Measurements from ENCODE around the gene FAH.

FAH gene

DNA sequence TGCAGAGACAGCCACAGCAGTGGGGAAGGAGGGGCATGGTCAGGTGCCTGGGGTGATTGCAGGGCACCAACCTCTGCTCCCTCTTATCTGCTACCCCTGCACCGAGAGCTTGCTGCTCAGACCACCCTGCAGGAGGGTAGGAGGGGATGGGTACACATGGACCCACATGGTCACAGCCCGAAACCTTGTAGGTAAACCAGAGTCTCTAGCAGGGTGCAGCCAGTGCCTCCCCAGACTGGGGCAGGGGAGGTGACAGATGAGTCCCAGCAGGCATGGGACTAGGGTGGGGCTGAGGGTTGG is 49.2 kb downstream of the FAH start:
- no peak for DNase-seq

DNA sequence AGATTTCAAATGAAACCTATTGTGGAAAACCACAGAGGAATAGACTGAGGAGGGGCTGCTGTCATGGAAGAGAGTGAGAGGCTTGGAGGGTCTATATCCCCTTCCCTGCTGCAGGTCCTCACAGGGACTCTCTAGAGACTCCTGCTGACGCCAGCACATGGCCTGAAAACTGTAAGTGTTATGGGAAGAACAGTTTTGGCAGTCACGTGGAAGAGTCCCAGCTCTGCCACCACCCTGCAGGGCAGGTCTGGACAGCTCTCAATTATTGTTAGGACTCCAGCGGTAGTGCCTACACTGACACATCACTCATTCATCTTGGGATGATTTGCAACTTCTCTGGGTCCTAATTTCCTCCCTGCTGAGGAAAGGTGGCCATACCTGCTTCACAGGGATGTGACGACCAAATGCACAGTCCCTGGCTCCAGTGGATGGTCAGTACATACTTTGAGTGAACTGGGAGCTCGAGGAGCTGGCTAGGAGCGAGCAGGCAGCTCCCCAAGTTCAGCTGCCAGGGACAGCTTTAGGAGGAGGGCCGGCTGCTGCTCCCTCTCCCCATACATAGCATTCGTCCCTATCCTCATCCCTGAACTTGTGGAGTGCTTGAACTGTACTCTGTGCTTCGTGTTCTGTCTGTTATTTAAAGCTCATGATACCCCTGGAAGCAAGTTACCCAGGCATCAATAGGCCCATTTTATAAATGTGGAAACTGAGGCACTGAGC is 50.0 kb downstream of the FAH start:
- no peak for DNase-seq

DNA sequence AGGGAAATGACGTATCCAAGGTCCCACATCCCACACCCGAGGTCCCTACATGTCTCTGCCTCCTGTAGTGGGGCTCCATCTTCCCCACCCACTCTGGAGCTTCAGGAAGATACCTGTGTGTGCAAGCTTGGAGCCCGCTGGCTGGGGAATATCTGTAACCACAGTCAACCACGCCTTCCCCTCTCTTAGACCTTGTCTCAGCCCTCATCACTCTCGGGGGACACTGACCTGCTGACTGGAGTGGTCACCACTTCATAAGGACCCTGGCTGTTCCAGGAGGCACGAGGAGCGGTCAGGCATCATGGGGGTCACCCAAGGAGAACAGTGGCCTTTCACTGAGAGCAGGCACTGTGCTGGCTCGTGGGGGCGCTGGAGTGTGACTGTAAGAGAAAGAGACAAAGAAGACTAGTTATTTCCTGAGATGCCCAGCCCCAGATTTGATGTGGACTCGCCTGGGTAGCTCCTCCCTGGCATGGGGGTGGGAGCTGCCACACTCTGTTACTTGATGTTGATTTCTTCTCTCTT is 50.6 kb downstream of the FAH start:
- DNase-seq = no peak

DNA sequence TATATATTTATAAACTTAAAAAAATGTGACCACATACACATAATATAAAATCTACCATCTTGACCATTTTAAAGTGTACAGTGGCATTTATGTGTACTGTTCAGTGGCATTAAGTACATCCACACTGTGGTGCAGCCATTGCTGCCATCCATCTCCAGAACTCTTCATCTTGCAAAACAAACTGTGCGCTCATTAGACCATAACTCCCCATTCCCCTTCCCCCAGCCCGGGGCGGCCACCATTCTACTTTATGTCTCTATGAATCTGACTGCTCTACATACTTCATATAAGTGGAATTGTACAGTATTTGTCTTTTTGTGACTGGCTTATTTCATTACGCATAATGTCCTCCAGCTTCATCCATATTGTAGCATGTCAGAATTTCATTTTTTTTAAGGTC is 51.4 kb downstream of the FAH start:
- no peak for DNase-seq

DNA sequence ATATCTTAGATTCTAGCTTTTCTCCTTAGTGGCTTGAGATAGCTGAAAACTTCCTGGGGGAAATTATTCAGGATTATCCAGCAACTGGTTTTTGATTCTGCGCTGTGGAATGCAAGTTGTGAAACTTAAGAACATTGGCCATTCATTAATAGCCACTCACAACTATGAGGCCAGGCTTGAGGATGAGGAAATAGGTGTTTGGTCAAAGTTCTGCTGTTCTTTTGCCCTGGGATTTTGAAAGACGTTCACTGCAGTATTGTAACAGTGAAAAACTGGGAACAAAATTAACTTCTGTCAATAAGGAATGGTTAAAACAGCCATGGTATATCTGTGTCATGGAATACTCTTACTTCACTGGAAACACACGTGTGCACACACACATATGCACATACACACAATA is 55.1 kb downstream of the FAH start:
- no peak for DNase-seq

DNA sequence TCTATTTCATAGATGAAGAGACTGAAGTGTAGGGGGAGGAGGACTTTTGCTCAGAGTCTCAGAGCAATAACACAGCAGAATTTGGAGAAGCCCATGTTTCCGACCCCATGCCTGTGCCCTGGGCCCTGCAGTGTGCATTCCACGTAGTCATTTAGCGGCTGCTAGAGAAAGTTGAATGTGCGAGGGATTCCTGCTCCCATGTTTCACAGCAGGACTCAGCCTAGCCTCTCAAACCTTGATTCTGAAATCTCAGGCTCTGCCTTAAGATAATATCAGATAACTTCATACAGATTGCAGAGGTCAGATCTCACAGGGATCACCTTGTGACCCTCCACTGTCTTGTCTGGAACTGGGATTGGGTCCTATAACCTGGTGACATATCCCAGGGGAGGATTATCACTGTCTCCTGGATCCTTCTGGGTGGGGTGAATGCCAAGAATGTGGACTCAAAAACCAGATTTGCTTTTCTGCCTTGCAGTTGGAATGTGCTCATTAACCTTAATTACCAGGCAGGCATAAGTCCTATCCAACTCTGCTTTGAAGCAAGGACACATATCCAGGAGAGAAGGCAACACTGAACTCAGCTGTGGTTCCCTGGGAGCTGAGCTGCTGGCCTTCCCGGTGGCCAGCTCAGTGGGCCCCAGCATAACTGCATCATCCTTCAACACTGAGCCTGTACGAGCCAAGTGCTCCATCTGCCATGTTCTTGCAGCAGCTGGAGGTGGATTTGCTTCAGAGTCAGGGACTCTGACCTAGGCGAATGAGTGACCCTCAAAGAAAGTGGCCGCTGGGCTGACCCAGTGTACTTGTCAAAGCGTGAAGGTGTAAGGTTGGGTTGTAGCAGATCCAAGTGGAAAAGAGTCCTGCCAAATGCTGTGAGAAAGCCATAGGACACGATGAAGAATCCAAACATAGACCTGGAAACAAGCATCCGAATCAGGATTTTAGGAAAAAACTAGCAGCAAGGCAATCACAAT is 56.2 kb downstream of the FAH start:
- DNase-seq = no peak

DNA sequence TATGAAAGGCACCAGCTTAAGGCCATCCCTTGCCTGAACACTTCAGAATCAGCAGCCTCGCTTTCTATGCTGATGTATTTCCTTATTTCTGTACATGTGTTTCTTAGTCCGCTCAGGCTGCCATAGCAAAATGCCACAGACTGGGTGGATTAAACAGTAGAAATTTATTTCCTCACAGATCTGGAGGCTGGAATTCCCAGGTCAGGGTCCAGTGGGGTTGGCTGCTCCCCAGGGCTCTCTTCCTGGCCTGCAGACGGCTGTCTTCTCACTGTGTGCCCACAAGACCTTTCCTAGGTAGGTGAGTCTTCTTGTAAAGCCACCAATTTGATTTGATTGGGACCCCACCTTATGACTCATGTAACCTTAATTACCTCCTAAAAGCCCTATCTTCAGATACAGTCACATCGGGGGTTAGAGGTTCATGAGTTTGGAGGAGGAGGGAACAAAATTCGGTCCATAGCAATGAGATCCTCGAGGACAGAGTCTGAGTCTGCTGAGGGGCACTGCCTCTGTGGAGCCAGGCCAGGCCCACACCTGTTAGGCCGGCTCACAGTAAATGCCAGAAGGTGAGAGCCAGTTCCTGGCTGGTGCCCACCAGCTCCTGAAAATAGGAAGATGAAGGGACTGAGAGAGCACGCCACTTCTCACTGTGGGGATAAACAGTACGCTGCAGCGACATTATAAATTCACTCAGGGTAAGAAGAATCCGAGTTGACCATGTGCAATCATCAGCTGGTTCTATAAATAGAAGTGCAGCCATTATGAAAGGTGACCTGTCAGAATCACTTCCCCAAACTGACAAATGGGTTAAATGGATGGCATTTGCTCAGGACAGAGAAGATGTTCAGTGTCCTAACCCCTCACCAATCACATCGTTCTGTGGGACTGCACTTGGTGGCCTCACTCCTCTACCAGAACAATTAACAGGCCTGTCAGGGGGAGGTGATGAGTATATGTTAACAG is 58.1 kb downstream of the FAH start:
- DNase-seq = no peak

DNA sequence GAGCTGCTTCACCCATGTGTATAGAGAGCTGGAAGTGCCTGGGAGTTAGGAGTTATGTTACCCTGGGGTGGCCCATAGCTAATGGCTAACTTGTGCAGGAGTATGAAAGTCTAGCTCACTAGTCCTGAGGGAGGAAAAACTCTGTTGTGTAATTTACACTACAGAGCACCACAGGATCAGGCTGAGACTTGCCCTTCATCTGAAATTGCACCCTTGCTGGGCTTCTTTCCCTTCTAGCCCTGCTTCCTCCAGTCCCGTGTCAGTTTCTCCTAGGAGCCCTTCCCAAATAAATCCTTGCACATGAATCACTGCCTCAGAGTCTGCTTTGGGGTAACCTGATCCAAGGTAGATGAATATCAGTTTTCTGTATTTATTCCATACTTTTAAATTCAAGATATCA is 59.2 kb downstream of the FAH start:
- DNase-seq = no peak

DNA sequence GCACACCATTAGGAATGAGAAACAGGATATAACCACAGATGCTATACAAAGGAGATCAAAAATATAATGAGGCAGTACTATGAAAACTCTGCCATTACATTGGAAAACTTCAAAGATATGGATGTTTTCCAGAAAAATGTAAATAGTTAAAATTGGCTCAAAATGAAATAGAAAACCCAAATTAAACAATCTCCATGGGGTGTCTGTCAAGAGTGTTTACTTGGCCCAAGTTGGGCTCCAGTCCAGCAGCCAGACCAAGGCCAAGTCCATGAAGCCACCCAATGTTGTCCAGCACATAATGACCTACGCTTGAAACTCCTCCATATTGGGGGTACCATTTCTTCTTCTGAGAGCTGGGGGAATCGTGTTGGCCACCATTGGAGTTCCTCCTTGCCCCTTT is 62.1 kb downstream of the FAH start:
- no peak for DNase-seq

DNA sequence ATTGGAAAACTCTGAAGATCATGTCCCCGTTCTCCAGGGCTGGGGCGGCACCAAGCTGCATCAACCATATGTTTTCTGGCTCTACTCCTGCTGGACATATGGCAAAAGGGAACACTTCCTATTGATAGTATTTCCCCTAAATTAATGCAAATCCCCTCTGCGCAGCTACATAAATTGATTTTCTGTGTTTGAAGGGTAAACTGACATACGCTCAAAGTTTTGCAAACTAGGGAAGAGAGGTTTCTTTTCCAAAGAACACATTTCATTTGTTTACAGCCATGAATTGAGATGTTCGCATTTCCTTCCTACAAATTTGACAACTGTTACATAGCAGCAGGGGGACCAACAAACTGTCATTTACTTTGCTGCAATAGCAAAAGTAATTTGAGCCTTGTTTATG is 63.3 kb downstream of the FAH start:
- no peak for DNase-seq

DNA sequence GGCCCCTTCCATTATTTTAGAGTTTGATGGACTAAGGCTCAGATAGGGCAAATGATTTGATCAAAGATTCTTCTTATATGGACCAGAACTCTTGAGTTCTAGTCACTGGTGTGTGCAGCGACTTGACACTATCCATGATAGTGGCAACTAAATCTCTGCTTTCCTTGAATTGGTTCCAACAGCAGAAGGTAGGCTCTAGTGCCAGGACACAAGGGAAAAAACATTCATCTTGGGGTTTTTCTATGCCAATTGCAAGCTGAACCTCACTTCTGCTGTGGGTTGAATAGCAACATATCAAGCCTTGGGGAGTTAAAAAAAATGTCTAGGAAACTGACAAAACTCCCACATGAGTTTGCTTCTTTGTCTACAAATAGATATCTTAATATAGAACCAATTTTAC is 64.1 kb downstream of the FAH start:
- no peak for DNase-seq

DNA sequence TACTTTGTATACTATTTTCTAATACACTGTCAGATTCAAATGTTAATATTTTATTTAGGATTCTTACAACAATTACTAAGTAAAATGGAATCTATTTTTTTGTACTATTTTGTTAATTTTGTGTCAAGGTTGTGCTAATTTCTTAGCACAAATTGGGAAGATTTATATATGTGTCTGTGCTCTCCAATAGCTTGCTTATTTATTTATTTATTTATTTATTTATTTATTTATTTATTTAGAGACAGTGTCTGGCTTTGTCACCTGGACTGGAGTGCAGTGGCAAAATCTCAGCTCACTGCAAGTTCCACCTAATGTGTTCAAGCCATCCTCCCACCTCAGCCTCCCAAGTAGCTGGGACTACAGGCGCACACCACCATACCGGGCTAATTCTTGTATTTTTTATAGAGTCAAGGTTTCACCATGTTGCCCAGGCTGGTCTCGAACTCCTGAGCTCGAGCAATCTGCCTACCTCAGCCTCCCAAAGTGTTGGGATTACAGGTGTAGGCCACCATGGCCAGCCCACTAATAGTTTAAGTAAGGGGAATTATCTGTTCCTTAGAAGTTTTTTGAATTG is 64.6 kb downstream of the FAH start:
- DNase-seq = no peak

DNA sequence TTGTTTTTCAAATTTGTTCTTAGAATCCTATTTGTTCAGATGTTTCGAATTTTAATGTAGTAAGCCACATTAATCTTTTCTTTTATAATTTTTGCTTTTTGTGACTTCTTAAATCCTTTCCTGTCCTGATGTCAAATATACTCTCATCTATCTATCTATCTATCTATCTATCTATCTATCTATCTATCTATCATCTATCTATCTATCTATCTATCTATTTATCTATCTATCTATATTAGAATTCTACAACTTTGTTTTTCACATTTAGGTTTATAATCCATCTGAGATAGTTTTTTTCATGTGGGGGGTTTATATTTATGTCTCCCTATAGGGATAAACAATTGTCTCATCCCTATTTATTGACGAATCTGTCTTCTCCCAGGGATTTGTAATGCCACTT is 67.2 kb downstream of the FAH start:
- DNase-seq = no peak

DNA sequence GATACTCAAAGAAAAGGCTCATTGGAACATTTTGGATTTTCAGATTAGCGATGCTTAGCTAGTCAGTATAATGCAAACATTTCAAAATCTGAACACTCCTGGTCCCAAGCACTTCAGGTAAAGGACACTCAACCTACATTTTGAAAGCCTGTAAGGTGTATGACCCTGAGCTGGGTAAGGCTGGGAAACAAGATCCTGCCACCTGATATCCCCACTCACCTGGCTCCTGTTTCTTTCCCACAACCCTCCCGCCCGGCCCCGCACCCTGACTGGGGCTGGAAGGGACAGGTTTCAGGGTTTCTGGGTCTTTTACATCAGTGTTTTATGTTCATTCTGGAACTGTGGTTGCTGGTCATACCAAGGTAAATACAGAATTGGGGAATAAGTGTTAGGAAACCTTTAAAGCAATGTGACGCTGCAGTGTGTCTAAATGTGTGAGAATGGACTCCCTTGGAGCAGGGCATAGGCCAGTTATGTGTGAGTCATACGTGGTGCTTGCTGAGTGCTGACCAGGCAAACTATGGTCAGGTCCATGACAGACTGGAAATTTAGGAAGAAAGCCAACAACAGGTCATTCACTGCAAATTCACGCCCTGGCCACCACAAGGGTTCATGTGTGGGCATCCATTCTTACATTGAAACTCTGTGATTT is 76.3 kb downstream of the FAH start:
- DNase-seq = no peak

DNA sequence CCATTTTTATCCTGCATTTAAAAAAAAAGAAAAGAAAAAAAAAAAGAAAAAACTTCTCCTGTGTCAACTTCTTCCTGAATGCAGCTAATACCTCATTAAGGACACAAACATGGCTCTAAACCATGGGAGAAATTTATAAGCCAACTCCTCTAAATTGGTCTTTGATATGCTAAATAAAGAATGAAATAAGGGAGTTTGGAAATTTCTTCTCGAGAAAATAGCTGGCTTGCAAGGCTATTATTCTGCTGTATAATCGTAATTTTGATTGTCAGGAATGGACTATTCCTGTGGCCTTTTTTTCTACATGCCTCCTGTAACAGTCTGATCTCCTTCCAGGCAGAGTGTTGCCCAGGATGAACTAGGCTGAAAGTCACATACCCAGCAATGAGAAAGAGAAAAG is 78.6 kb downstream of the FAH start:
- DNase-seq = no peak

DNA sequence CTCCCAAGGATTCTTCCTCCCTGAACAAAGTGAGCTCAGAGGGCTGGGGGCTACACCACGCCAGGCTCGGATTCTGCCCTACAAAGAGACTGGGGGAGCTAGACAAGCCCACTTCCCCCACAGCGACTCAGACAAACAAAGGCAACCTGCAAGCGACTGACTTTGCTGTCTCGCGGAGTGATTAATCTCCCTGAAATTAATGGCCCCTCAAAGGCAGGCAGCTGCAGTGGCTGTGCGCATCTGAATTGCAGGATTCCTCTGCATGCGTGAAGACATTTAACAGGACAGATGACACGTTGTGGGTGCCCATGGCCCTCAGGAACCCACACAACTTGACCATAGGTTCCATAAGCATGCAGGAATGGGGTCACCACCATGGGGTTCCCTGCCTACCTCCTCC is 80.8 kb downstream of the FAH start:
- DNase-seq = no peak

DNA sequence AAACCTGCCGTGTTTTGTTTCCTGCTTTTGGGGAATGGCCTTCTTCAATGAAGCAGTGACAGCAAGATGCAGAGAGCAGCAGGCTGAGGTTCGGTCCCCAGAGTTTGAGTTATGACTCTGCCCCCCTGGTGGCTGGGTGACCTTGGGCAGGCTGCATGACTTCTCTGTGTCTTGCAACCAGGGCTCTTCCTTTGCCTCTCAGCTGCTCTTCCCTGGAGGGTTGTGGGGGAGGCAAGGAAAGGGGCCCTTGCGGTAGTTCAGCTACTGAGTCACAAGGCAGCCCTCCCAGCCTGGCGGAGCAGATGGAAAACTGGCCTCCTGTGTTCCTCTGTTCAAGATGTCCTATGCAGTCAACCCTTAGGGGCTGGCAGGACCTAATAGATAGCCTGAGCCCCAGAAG is 82.1 kb downstream of the FAH start:
- no peak for DNase-seq

Data from NCI-H2081 treated with DMSO at 0.1 percent for 48 hours (cell line).